Measurements from ENCODE around the gene SMIM23.
A peak's percentile ranks its signal among the peaks of the same experiment; 100 is the strongest.
"Not testable (repeated sequence)": the region's sequence is repeated elsewhere in the genome, so short reads cannot be mapped to it uniquely, and the experiment has no call there.

The SMIM23 gene

DNA sequence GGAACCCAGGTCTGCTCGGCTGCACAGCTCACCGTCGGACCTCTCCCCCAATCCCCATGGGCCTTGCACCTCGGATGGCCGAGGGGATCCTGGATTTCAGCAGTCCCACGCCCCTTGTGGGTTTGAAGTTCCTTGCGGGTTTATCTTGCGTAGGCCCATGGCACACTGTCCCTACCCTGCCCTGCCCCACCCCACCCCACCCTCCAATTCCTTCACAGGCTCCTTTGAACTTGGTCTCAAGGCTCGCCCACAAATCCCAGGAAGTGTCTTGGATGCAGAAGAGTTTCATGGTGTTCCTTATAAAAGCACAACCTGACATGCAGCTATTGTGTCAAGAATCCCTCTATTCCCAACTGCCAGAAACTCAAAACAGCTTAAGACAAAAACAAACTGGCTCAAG lies 11.2 kb upstream of the SMIM23 start:
- no peak for DNase-seq

DNA sequence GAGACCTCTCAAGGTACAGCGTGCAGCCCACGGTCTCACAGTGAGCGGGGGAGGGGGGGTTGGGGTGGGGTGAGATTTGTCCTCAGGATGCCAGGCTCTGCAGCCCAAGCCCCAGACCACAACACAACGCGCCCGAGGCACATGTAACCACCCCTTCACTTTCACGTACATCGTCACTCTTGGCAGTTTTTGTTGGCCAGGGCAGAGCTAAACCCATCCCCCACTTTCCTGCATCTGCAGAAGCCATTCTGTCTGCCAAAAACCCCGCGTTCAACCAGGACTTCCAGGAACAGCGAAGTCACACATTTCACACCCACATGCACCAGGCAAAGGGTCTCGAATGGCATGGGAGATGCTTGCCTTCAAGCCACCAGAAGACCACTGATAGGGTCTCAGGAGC lies 9.4 kb upstream of the SMIM23 start:
- DNase-seq = no peak

DNA sequence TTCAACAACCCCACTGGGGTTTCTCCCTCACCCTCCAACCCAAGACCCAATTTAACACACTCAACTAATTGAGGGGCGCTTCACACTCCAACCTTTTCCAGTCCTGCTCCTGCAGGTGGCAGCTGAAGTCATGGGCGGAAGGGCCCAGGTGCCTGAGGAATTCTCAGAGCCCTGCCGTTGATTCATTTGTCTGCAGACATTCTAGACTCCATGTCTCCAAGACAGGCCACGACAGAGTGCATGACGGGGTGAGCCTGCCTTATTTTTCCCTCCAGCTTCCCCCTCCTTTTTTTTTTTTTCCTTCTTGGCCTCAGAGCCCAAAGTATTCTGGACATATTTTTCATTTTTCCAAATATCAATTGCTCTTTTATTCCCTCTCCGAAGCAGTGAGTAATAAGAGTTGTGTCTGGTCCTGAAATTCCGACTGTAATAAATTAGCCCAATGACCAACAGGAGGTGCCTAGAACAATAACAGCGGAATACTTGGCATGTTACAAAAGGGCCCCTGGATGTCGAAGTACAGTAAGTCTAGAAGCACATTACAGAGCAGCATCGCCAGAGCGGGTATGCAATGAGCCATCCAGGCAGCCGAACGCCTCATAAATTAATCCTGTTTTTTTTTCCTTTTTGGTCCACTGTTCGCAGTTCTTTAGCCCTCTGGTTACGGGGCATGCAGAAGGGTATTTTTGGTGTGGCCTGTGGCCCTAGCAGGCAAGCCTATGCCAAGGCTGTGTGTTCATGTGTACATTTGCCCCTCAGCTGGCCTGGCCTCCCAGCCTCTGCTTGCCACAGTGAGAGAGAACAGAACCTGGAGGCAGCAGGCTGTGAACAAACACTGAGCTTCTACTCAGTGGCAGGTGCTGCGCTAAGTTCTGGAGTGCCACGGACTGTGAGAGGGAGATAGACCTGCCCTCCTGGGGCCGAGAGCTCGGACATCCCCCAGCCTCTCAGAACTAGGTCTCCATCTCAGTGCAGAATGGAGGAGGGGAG lies 8.6 kb upstream of the SMIM23 start:
- no peak for DNase-seq

- DNase-seq = not testable (repeated sequence)
These were observed 3.9 kb upstream of the SMIM23 start for GRCh38 chr5:171781744-171782143.

- DNase-seq = no peak
These were observed 3.2 kb upstream of the SMIM23 start for GRCh38 chr5:171782332-171782966.

DNA sequence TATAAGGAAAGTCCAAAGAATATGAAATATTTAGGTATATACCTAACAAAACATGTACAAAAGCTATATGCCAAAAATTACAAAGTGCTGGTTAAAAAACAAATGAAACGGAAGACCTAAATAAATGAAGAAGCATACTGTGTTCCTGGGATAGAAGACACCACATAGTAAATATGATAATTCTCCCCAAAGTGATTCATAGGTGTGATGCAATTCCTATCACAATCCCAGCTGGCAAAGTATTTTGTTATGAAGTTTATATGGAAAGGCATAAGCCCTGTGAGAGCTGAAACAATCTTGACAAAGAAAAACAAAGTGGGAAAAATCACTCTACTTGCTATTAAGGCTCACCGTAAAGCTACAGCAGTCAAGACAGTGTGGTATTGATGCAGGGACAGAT lies 2.6 kb upstream of the SMIM23 start:
- no peak for DNase-seq

- no peak for DNase-seq
These were observed 3.7 kb downstream of the SMIM23 start for GRCh38 chr5:171789353-171789752.

- no peak for DNase-seq
These were observed 4.8 kb downstream of the SMIM23 start for GRCh38 chr5:171790408-171790807.

- peak in 1 of 2 experiments; percentile 24 for DNase-seq
These were observed 8.9 kb downstream of the SMIM23 start for GRCh38 chr5:171794470-171794960.

- DNase-seq = no peak
These were observed 9.8 kb downstream of the SMIM23 start for GRCh38 chr5:171795381-171795780.

- no peak for DNase-seq
These were observed 10.8 kb downstream of the SMIM23 start for GRCh38 chr5:171796436-171796835.

- DNase-seq = peak; percentile 32 to 40
These were observed 11.9 kb downstream of the SMIM23 start for GRCh38 chr5:171797543-171797942.

DNA sequence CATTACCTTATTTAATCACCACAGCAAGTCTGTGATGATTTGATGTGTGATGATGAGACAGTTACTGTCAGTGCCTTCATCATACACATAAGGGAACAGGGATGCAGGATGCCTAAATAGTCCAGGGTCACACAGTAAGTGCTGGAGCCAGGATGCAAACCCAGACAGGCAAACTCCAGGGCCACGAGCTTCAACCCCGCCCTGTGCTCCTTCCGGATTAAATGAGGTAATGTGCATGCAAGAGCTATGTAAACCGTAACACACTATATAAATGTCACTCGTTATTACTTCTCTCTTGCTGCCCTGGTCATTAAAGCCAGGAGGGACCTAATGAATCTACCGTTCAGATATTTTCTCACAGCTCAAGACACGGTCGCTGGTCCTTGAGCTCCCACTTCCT lies 12.8 kb downstream of the SMIM23 start:
- no peak for DNase-seq

DNA sequence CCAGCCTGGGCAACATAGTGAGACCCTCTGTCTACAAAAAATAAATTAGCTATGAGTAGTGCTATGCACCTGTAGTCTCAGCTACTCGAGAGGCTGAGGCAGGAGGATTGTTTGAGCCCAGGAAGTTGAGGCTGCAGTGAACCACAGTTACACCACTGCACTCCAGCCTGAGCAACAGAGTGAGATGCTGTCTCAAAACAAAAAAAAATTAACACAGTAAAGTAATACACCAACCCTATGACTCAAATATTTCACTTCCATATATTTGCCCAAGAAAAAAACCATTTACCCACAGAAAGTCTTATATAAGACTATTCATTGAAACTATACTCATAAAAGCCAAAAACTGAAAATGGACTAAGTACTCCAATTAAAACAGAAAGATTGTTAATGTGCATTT lies 16.2 kb downstream of the SMIM23 start:
- no peak for DNase-seq

DNA sequence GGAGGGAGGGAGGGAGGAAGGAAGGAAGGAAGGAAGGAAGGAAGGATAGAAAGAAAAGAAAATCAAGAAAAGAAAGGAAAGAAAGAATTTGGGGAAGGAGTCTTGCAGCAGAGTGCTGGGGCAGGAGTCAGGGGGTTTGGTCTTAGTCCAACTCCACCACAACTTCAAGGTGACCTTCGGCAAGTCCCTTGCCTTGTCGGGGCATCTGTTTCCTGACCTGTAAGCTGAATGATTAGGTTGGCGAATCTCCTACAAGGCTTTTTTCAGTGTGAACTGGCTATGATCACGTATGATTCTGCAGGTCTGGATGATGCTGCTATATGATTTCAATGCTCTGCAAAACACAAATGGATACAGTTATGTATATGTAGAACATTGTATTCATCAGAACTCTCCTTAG lies 20.1 kb downstream of the SMIM23 start:
- DNase-seq = no peak

DNA sequence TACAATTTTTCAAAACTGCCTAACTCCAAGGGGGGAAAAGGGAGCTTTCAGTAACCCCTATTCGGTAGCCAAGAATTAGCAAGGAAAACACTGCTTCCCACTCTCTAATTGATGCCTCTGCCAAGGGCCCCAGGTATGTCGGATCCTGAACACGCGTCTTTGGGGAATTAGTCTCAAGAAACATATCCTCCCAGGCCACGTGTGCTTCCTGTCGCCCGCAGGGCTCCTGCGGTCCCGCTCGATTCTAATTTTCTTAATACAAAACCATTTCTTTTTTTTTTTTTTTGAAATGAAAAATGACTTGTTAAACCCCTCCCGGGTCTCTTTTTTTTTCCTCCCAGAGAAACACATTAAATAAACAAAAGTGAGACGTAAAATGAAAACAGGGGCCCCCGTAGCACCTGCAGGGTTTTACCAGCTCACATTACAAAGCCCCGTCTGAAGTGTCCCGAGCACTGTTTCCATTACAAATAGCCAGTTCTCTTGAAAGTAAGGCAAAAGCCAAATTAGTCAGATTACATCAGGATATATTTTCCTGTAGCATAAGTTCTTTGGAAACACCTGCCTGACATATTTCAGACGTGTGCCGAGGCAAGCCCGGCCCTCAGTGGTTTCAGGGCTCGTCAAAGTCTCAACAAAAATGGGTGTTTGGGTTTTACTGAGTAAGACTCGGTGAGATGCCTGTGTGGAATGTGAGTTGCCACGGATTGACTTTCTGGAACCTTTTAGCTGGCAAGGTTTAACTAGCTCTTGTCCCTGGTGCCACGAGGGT lies 21.5 kb downstream of the SMIM23 start:
- DNase-seq = no peak

DNA sequence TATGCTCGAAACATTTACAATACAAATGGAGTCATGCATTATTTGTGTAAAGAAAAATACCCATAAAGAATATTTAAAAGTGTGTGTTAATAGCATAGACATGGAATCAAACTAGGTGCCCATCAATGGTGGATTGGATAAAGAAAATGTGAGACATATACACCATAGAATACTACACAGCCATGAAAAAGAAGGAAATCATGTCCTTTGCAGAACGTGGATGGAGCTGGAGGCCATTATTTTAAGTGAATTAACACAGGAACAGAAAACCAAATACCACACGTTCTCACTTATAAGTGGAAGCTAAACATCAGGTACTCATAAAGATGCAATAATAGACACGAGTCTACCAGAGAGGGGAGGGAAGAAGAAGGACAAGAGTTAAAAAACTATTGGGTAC lies 22.8 kb downstream of the SMIM23 start:
- no peak for DNase-seq

- no peak for DNase-seq
These were observed 23.3 kb downstream of the SMIM23 start for GRCh38 chr5:171808951-171809350.

DNA sequence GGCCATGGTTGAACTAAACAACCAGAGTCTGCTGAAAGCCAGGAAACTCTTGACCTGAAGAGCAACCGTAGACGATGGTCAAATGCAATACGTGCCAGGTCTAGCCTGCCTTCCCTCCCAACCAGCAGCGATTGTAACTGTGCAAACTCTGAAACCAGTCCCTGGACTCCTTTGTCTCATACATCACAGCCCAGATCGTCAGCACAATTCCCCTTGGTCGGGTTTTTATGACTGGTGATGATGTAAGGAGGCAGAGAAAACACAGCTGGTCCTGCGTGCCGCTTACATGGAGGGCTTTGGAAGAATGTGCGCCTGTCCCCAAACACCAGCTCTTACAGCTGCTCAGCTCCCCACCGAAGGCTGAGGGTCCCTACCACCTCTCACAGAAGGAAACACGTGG lies 24.6 kb downstream of the SMIM23 start:
- no peak for DNase-seq

DNA sequence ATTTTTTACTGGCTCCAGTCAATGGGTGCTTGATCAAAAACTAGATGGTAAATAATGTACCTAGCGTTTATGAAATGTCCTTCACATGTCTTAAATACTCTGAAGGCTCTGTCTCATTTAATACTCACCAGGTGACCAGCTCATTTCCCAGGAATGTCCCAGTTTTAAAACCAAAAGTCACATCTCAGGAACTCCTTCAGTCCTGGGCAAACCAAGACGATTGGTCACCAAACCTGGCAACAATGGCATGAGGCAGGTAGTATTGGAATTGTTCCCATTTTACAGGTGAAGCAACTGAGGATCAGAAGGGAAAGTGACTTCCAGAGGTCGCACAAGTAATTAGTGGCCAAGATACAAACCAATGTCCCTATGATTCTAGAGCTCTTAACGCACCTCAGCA lies 27.7 kb downstream of the SMIM23 start:
- no peak for DNase-seq

GRCh38 chr5:171813813-171814490 lies 28.3 kb downstream of the SMIM23 start:
- no peak for DNase-seq

DNA sequence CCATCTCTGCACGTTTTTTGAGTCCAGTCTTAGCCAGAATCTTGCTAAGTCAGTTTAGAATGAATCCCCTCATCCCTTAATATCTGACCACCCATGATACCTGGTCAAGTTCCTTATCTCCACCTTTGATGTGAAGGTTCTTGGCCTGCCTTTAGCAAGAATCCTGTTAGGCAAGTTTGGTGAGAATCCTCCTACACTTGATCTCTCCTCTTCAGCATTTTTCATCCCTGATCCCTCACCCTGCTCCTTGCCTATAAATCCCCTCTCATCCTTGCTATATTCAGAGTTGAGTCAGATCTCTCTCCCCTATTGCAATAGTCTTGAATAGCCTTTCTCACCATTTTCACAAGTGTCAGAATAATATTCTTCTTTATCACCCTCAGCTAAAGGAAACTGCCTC lies 31.0 kb downstream of the SMIM23 start:
- DNase-seq = no peak

DNA sequence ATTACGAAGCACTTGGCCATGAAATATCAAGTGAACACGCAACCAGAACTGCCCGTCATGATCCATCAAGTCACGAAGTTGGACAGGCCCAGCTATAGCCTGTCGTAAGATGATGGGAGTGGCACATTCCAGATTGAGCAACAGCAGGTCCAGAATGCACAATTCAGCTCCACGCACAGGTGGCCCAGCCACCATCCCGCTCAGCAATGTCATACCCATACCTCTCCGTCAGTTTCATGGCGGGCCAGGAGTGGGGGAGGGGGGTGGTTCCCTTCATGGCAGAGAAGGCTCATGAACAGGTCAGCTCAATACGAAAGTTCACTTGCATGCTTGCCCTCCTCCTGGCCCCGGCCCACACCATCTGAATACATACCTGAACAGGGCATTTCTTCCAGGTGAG lies 34.9 kb downstream of the SMIM23 start:
- no peak for DNase-seq

All from Kasumi-1 (cell line).